Renal cortical epithelial cell (primary cell): ENCODE data around the gene AMOTL1. TPM values are rescaled to one million over a fixed set of nuclear protein-coding genes. Genes with fewer than 3 reads are reported as not detected.
"Not testable (repeated sequence)": the region's sequence is repeated elsewhere in the genome, so short reads cannot be mapped to it uniquely, and the experiment has no call there.

ENCODE experiments used
- DNase-seq: peaks from one replicate; pipeline ENCODE4 v3.0.0-alpha.2; 2011; ENCODE audit warnings: low read depth
- total RNA-seq: library from RNA; depleted of rRNA; stranded (reverse); fragments of >200 nt; gene quantifications from 2 replicates; pipeline ENCODE4 v1.2.3, GENCODE V29; 2014

AMOTL1 gene
- total RNA-seq, 1 donor from 2014 or later, result 51.2 TPM

GRCh38 chr11:94876645-94877442 is 108.7 kb downstream of the AMOTL1 start:
- peak; percentile 94 for DNase-seq

GRCh38 chr11:94877443-94878200 is 109.5 kb downstream of the AMOTL1 start:
- DNase-seq, result no peak

- DNase-seq, result no peak
Observed at GRCh38 chr11:94879006-94879405, 110.8 kb downstream of the AMOTL1 start.

GRCh38 chr11:94880216-94880615 is 112.1 kb downstream of the AMOTL1 start:
- DNase-seq, result peak; percentile 80

- DNase-seq, result peak; percentile 32
Observed at GRCh38 chr11:94882931-94883330, 114.8 kb downstream of the AMOTL1 start.

- DNase-seq, result no peak
Observed at GRCh38 chr11:94883878-94884277, 115.7 kb downstream of the AMOTL1 start.

GRCh38 chr11:94884376-94884775 is 116.2 kb downstream of the AMOTL1 start:
- no peak for DNase-seq

- peak; percentile 97 for DNase-seq
Observed at GRCh38 chr11:94885133-94885532, 117.0 kb downstream of the AMOTL1 start.

GRCh38 chr11:94885581-94885980 is 117.4 kb downstream of the AMOTL1 start:
- no peak for DNase-seq

GRCh38 chr11:94888204-94888603 is 120.0 kb downstream of the AMOTL1 start:
- DNase-seq, result no peak

- peak; percentile 65 for DNase-seq
Observed at GRCh38 chr11:94895451-94895850, 127.3 kb downstream of the AMOTL1 start.

- DNase-seq, result peak; percentile 86
Observed at GRCh38 chr11:94895971-94896370, 127.8 kb downstream of the AMOTL1 start.

GRCh38 chr11:94897330-94897768 is 129.2 kb downstream of the AMOTL1 start:
- peak; percentile 46 for DNase-seq

- no peak for DNase-seq
Observed at GRCh38 chr11:94907226-94907625, 139.1 kb downstream of the AMOTL1 start.

GRCh38 chr11:94909371-94909820 is 141.2 kb downstream of the AMOTL1 start:
- DNase-seq, result no peak

- DNase-seq, result no peak
Observed at GRCh38 chr11:94910270-94910669, 142.1 kb downstream of the AMOTL1 start.

- DNase-seq, result no peak
Observed at GRCh38 chr11:94910779-94911178, 142.6 kb downstream of the AMOTL1 start.

- no peak for DNase-seq
Observed at GRCh38 chr11:94912806-94913205, 144.7 kb downstream of the AMOTL1 start.

- DNase-seq, result not testable (repeated sequence)
Observed at GRCh38 chr11:94913718-94914394, 145.7 kb downstream of the AMOTL1 start.

GRCh38 chr11:94920311-94920710 is 152.2 kb downstream of the AMOTL1 start:
- no peak for DNase-seq

GRCh38 chr11:94922321-94923003 is 154.3 kb downstream of the AMOTL1 start:
- DNase-seq, result no peak

GRCh38 chr11:94923004-94923334 is 154.8 kb downstream of the AMOTL1 start:
- no peak for DNase-seq
